ENCODE measurements around the gene CYB561. TPM values are rescaled to one million over a fixed set of nuclear protein-coding genes. Genes with fewer than 3 reads are reported as not detected.

CYB561 gene
- total RNA-seq, 2 donors from 2014 or later, result 19.0 to 23.7 TPM

DNA sequence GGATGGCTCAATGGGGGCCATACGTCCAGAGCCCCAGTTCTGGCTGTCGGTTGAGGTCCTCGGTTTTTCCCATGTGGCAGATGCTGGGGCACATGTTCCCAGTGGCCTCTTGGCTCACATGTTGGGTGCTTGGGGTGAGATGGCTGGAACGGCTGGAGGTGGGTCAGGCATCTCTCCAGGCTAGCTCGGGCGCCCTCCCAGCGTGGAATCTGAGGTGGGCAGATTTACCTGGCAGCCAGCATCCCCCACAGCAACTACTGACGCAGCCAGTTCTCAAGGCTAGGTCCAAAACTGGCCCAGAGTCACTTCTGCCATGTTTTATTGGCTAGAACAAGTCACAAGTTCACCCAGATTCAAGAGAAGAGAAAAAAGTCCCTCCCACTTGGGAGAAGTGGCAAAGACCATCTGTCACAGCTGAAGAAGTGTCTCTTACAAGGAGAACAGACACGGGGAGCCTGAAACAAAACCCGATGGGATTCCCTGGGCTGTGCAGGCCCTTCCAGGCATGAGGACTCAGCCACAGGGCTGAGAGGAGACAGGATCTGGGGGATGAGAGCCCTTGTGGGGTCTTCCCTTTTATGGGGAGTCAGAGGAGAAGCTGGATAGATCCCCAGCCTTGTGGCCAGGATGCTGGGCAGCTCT lies 46.0 kb upstream of the CYB561 start:
- no peaks in the 10 kb centered on the region for H3K27me3 ChIP-seq (replicated peaks; ENCODE audit: insufficient read depth)
- H3K27ac ChIP-seq, result no peak overlapping the region
- TF ChIP-seq, protein P1, sequence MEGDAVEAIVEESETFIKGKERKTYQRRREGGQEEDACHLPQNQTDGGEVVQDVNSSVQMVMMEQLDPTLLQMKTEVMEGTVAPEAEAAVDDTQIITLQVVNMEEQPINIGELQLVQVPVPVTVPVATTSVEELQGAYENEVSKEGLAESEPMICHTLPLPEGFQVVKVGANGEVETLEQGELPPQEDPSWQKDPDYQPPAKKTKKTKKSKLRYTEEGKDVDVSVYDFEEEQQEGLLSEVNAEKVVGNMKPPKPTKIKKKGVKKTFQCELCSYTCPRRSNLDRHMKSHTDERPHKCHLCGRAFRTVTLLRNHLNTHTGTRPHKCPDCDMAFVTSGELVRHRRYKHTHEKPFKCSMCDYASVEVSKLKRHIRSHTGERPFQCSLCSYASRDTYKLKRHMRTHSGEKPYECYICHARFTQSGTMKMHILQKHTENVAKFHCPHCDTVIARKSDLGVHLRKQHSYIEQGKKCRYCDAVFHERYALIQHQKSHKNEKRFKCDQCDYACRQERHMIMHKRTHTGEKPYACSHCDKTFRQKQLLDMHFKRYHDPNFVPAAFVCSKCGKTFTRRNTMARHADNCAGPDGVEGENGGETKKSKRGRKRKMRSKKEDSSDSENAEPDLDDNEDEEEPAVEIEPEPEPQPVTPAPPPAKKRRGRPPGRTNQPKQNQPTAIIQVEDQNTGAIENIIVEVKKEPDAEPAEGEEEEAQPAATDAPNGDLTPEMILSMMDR (IDR thresholded peaks at IDR 0.05), result no peak
- no peaks in the 10 kb centered on the region for H3K4me1 ChIP-seq (ENCODE audit: control insufficient read depth in 1 of 2, low read depth in 2 of 2)
- no peaks in the 10 kb centered on the region for H3K9me3 ChIP-seq
- DNase-seq (ENCODE audit: low spot score), result no peak
- ATAC-seq (ENCODE audit: insufficient number of reproducible peaks, low FRiP score, low read depth), result no peak
- no peaks in the 10 kb centered on the region for H3K36me3 ChIP-seq
- H3K4me3 ChIP-seq, result no peak overlapping the region

DNA sequence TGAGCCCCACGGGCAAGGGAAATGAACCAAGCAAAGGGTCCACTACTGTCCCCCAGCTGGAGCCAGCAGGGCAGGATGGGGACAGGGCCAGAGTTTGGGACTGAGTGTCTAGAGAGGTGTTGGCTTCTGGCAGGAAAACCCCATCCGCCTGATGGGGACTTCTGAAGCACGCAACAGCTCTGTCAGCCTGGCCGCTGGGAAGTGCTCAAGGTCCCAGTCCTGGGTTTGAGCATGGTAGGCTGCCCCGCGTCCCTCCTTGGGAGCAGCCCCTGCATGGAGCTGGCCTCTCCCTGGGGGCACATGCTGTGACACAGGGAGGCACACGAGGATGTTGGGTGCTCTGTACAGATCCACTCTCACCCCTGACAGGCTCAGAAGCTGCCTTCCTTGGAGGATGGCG lies 45.3 kb upstream of the CYB561 start:
- no peak overlapping the region for H3K27ac ChIP-seq
- no peaks in the 10 kb centered on the region for H3K9me3 ChIP-seq
- no peak overlapping the region for H3K4me3 ChIP-seq
- TF ChIP-seq, protein P1 (IDR thresholded peaks at IDR 0.05), result no peak
- H3K4me1 ChIP-seq (ENCODE audit: control insufficient read depth in 1 of 2, low read depth in 2 of 2), result no peaks in the 10 kb centered on the region
- DNase-seq (ENCODE audit: low spot score) (no peak), ATAC-seq (ENCODE audit: insufficient number of reproducible peaks, low FRiP score, low read depth) (no peak)
- no peaks in the 10 kb centered on the region for H3K27me3 ChIP-seq (replicated peaks; ENCODE audit: insufficient read depth)
- H3K36me3 ChIP-seq, result no peaks in the 10 kb centered on the region

DNA sequence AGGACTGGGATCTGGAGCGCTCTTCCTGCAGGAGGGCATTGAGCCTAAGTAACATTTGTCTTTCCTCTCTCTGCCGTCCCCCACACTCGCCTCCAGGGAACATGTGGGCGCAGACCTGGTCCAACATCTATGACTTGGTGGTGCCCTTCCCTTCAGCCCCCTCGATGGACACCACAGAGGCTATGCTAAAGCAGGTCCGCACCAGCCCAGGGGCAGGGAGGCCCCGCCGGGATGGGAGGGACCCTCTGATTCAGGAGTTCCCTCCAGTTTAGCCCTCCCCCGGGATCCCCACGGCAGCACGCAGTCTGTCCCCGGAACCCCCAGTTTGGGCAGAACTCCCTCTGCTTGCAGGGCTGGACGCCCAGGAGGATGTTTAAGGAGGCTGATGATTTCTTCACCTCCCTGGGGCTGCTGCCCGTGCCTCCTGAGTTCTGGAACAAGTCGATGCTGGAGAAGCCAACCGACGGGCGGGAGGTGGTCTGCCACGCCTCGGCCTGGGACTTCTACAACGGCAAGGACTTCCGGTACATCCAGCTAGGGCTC lies 44.8 kb upstream of the CYB561 start:
- Histone ChIP-seq H3K27ac (no peak overlapping the region), H3K27me3 (replicated peaks; ENCODE audit: insufficient read depth) (no peaks in the 10 kb centered on the region), H3K36me3 (no peaks in the 10 kb centered on the region), H3K9me3 (no peaks in the 10 kb centered on the region), H3K4me3 (no peak overlapping the region), H3K4me1 (ENCODE audit: control insufficient read depth in 1 of 2, low read depth in 2 of 2) (no peaks in the 10 kb centered on the region)
- DNase-seq (ENCODE audit: low spot score), result no peak
- TF ChIP-seq, protein P1 (IDR thresholded peaks at IDR 0.05), result no peak
- no peak for ATAC-seq (ENCODE audit: insufficient number of reproducible peaks, low FRiP score, low read depth)

DNA sequence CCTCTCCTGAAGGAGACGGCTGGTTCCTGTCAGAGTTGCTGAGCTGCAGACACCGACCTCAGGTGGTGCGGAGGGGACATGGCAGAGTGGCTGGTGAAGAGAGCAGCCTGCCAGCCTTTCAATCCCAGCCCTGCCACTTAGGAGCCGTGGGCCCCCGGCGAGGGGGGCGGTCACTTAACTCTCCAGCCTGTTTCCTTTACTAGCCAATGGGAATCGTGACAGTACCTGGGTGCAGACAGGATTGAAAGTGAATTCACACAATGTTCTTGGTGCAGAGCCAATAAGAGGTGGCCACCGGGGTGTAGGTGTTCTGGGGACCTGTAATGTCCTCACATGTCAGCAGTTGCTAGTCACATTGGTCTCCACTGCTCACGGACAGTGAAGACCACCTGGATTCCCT lies 44.2 kb upstream of the CYB561 start:
- H3K4me3 ChIP-seq, result no peak overlapping the region
- no peaks in the 10 kb centered on the region for H3K4me1 ChIP-seq (ENCODE audit: control insufficient read depth in 1 of 2, low read depth in 2 of 2)
- DNase-seq (ENCODE audit: low spot score) (no peak), ATAC-seq (ENCODE audit: insufficient number of reproducible peaks, low FRiP score, low read depth) (no peak)
- TF ChIP-seq, protein P1 (IDR thresholded peaks at IDR 0.05), result no peak
- no peaks in the 10 kb centered on the region for H3K9me3 ChIP-seq
- no peaks in the 10 kb centered on the region for H3K27me3 ChIP-seq (replicated peaks; ENCODE audit: insufficient read depth)
- no peak overlapping the region for H3K27ac ChIP-seq
- H3K36me3 ChIP-seq, result no peaks in the 10 kb centered on the region

DNA sequence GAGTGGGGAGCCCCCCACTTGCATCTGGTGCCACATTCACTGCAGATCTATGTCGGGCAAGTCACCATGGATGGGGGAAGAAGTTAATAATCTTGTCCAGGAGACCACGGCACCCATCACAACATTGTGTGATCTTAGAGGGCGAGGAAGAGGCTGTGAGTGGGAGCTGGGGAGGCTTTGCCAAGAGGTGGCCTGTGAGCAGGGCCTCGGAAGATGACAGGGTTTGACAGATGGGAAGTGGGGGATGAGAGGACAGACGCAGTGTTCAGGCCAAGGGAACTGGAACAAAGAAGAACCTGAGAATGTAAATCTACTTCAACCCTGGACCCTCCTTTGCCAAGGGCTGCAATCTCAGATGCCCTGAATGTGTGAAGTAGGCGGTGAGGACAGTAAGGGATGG lies 43.2 kb upstream of the CYB561 start:
- TF ChIP-seq, protein P1 (IDR thresholded peaks at IDR 0.05), result no peak
- Histone ChIP-seq H3K36me3 (no peaks in the 10 kb centered on the region), H3K27ac (no peak overlapping the region), H3K27me3 (replicated peaks; ENCODE audit: insufficient read depth) (no peaks in the 10 kb centered on the region), H3K9me3 (no peaks in the 10 kb centered on the region), H3K4me1 (ENCODE audit: control insufficient read depth in 1 of 2, low read depth in 2 of 2) (no peaks in the 10 kb centered on the region), H3K4me3 (no peak overlapping the region)
- no peak for DNase-seq (ENCODE audit: low spot score)
- no peak for ATAC-seq (ENCODE audit: insufficient number of reproducible peaks, low FRiP score, low read depth)

Data from thoracic aorta (tissue), 2 donors.